Peyer's patch (tissue), 4 donors: ENCODE measurements around the gene NACC2.

Source experiments
- POLR2A ChIP-seq, 2 donors: fragments of 450-650 bp; IDR thresholded peaks; one replicate each; pipeline ENCODE4 v1.5.1; 2017; ENCODE audit warnings: antibody characterized with exemption in 2 of 2, mild to moderate bottlenecking in 2 of 2, moderate library complexity in 2 of 2
- TF ChIP-seq, protein P1 (sequence below), 6 experiments: fragments of 450-650 bp in 4 of 6; fragments of 200-600 bp in 2 of 6; sonication (generic) in 1 of 6; IDR thresholded peaks; one replicate each; pipeline ENCODE4 v1.5.1; 2017 to 2019; ENCODE audit warnings: antibody characterized with exemption in 6 of 6, mild to moderate bottlenecking in 3 of 6, moderate library complexity in 1 of 6

GRCh38 chr9:136004712-136005111 lies 90.4 kb downstream of the NACC2 start:
- TF ChIP-seq, protein P1, sequence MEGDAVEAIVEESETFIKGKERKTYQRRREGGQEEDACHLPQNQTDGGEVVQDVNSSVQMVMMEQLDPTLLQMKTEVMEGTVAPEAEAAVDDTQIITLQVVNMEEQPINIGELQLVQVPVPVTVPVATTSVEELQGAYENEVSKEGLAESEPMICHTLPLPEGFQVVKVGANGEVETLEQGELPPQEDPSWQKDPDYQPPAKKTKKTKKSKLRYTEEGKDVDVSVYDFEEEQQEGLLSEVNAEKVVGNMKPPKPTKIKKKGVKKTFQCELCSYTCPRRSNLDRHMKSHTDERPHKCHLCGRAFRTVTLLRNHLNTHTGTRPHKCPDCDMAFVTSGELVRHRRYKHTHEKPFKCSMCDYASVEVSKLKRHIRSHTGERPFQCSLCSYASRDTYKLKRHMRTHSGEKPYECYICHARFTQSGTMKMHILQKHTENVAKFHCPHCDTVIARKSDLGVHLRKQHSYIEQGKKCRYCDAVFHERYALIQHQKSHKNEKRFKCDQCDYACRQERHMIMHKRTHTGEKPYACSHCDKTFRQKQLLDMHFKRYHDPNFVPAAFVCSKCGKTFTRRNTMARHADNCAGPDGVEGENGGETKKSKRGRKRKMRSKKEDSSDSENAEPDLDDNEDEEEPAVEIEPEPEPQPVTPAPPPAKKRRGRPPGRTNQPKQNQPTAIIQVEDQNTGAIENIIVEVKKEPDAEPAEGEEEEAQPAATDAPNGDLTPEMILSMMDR (IDR thresholded peaks at IDR 0.05): no peak
- TF ChIP-seq POLR2A (IDR thresholded peaks at IDR 0.05): no peak
